Stomach (tissue), 9 donors: ENCODE measurements around the gene CINP. TPM values are rescaled to one million over a fixed set of nuclear protein-coding genes. Genes with fewer than 3 reads are reported as not detected.

Experiments
- DNase-seq, 2 donors: peaks; one replicate each; pipeline versions ENCODE4 v3.0.0 to v3.0.0-alpha.2; 2013 to 2019
- H3K27ac ChIP-seq, 5 donors: fragments of 200-600 bp in 4 of 5; sonication (generic) in 4 of 5; one replicate each; pipeline ENCODE4 v1.5.1; 2013 to 2019; ENCODE audit warnings: mild to moderate bottlenecking in 1 of 5, moderate library complexity in 1 of 5
- H3K27me3 ChIP-seq, 3 donors: fragments of 200-600 bp; sonication (generic); one replicate each; pipeline ENCODE4 v1.5.1; 2017 to 2019; ENCODE audit warnings: mixed run types in 1 of 3
- H3K36me3 ChIP-seq, 4 donors: fragments of 200-600 bp; sonication (generic); 1 replicate in 3 of 4; 2 replicates in 1 of 4; pipeline ENCODE4 v1.5.1; 2016 to 2019
- H3K4me1 ChIP-seq, 4 donors: fragments of 200-600 bp; sonication (generic); one replicate each; pipeline ENCODE4 v1.5.1; 2016 to 2019
- H3K4me3 ChIP-seq, 4 donors: fragments of 200-600 bp; sonication (generic) in 3 of 4; one replicate each; pipeline ENCODE4 v1.5.1; 2016 to 2019; ENCODE audit warnings: mild to moderate bottlenecking in 1 of 4
- H3K9me3 ChIP-seq, 4 donors: fragments of 200-600 bp; sonication (generic); one replicate each; pipeline ENCODE4 v1.5.1; 2016 to 2019
- CTCF ChIP-seq, 7 experiments: fragments of 450-650 bp in 4 of 7; fragments of 200-600 bp in 3 of 7; sonication (generic) in 3 of 7; IDR thresholded peaks; one replicate each; pipeline ENCODE4 v1.5.1; 2016 to 2019; ENCODE audit warnings: antibody characterized with exemption in 7 of 7, control low read depth in 2 of 7, mild to moderate bottlenecking in 1 of 7
- EP300 ChIP-seq: sonication (generic); formaldehyde crosslinking; IDR thresholded peaks from one replicate; pipeline ENCODE4 v1.6.1; 2017; ENCODE audit warnings: antibody characterized with exemption
- POLR2A ChIP-seq, 4 donors: fragments of 450-650 bp; IDR thresholded peaks; one replicate each; pipeline ENCODE4 v1.6.1; 2016; ENCODE audit warnings: antibody characterized with exemption in 4 of 4, control low read depth in 2 of 4, mild to moderate bottlenecking in 1 of 4, moderate library complexity in 1 of 4
- POLR2AphosphoS5 ChIP-seq, 3 donors: sonication (generic); formaldehyde crosslinking; IDR thresholded peaks; one replicate each; pipeline ENCODE4 v1.6.1; 2016; ENCODE audit warnings: antibody characterized with exemption in 3 of 3
- WGBS, 5 donors: extraction: QIAGEN DNeasy Blood & Tissue Kit in 3 of 5; methylation state at CpG; one replicate each; pipeline versions ENCODE4 v1.1.5 to v1.1.7; 2013 to 2018; 5-methylcytosine and 5-hydroxymethylcytosine counted together
- intact Hi-C: fragments of 100-400 bp; cut with DNase I; formaldehyde crosslinking; loops from one replicate; pipeline ENCODE4 v1.15.1; 2023; ENCODE audit warnings: low total_unique reads
- polyA plus RNA-seq, 3 donors: library from polyadenylated mRNA; stranded (reverse); fragments of 200-250 nt; gene quantifications; one replicate each; pipeline ENCODE4 v1.2.3, GENCODE V29; 2013
- total RNA-seq, 5 donors: library from RNA; depleted of rRNA; stranded (reverse); fragments of >200 nt; gene quantifications; one replicate each; pipeline versions ENCODE4 v1.1.0 to v1.2.3, GENCODE V29; 2014 to 2016
- donor health status: healthy with polysubstance abuse.
- donor health status: Bipolar disorder and iron deficiency.
- donor health status: healthy.

Gene CINP
- total and polyA plus RNA-seq, 8 donors = 0.29 to 65.5 (median 33.4) TPM

DNA sequence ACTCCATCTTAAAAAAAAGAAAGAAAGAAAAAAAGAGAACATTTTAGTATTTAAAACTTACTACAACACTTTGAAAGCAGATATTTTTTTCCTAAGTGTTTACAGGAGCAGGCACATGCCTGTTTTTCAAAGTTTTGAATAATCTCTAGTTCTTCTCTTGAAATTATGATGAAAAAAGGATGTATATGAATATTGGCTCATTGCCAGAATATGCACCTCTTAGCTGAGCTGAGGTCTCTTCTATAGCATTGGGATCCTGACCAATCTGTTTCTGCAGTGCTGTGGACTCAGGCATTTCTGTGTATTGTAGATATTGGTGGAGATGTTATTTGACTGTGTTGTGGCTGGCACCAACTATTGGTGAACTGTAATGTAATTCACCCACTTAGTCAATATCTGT lies 15.0 kb upstream of the CINP start:
- peaks cover 14 to 56% (median 44%) of the 10 kb centered on the region in 4 donors for H3K36me3 ChIP-seq
- H3K4me1 ChIP-seq = peaks cover 0 to 4% (median 0%) of the 10 kb centered on the region in 4 donors
- H3K9me3 ChIP-seq = no peaks in the 10 kb centered on the region
- TF ChIP-seq POLR2AphosphoS5 (IDR thresholded peaks at IDR 0.05) (no peak), EP300 (no peak), CTCF (IDR thresholded peaks at IDR 0.05) (no peak), POLR2A (IDR thresholded peaks at IDR 0.05) (no peak)
- no peak for DNase-seq
- no peaks in the 10 kb centered on the region for H3K27me3 ChIP-seq
- intact Hi-C loops = no loop called here
- H3K27ac ChIP-seq = no peak overlapping the region
- no peak overlapping the region for H3K4me3 ChIP-seq

GRCh38 chr14:102375119-102375518 lies 12.4 kb upstream of the CINP start:
- Histone ChIP-seq H3K27me3 (no peaks in the 10 kb centered on the region), H3K4me1 (peaks cover 0 to 4% (median 0%) of the 10 kb centered on the region in 4 donors), H3K4me3 (no peak overlapping the region), H3K27ac (no peak overlapping the region), H3K36me3 (peaks cover 14 to 43% (median 35%) of the 10 kb centered on the region in 4 donors), H3K9me3 (no peaks in the 10 kb centered on the region)
- 88 to 96% (median 94%) methylated on average over 5 of the region's 5 CpGs for WGBS, 5 donors
- TF ChIP-seq EP300 = no peak
- TF ChIP-seq POLR2A (IDR thresholded peaks at IDR 0.05) = no peak
- no peak for TF ChIP-seq CTCF (IDR thresholded peaks at IDR 0.05)
- TF ChIP-seq POLR2AphosphoS5 (IDR thresholded peaks at IDR 0.05) = no peak
- DNase-seq = no peak
- intact Hi-C loops = no loop called here

GRCh38 chr14:102374264-102374663 lies 11.6 kb upstream of the CINP start:
- TF ChIP-seq POLR2A (IDR thresholded peaks at IDR 0.05) (no peak), CTCF (IDR thresholded peaks at IDR 0.05) (no peak), POLR2AphosphoS5 (IDR thresholded peaks at IDR 0.05) (no peak), EP300 (no peak)
- DNase-seq = no peak
- Histone ChIP-seq H3K9me3 (no peaks in the 10 kb centered on the region), H3K27me3 (no peaks in the 10 kb centered on the region), H3K4me1 (peaks cover 0 to 4% (median 3%) of the 10 kb centered on the region in 4 donors), H3K27ac (no peak overlapping the region), H3K36me3 (peaks cover 9 to 34% (median 27%) of the 10 kb centered on the region in 4 donors), H3K4me3 (no peak overlapping the region)
- intact Hi-C loops = no loop called here
- 79 to 86% (median 82%) methylated on average over 2 of the region's 2 CpGs for WGBS, 5 donors

DNA sequence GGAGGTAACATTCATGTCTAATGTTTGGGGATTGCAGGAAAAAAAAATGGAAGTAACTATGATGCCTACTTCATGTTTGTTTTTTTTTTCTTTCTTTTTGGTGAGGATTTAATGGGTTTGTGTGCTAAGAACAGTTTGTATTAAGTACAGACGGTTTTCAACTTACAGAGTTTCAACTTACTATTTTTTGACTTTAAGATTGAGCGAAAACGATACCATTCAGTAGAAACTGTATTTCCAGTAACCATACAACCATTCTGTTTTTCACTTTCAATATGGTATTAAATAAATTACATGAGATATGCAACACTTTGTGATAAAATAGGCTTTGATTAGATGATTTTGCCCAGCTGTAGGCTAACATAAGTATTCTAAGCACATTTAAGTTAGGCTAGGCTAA lies 10.4 kb upstream of the CINP start:
- Histone ChIP-seq H3K4me3 (no peak overlapping the region), H3K9me3 (no peaks in the 10 kb centered on the region), H3K27me3 (no peaks in the 10 kb centered on the region), H3K36me3 (peaks cover 0 to 23% (median 16%) of the 10 kb centered on the region in 4 donors), H3K4me1 (peaks cover 0 to 4% (median 3%) of the 10 kb centered on the region in 4 donors), H3K27ac (no peak overlapping the region)
- DNase-seq = no peak
- TF ChIP-seq POLR2A (IDR thresholded peaks at IDR 0.05) (no peak), POLR2AphosphoS5 (IDR thresholded peaks at IDR 0.05) (no peak), CTCF (IDR thresholded peaks at IDR 0.05) (no peak), EP300 (no peak)
- 83 to 95% (median 89%) methylated on average over 3 of the region's 3 CpGs for whole genome bisulfite sequencing, 5 donors
- intact Hi-C loops = no loop called here
